Panc1 (cell line): ENCODE measurements around the gene UBE2E1. TPM values are rescaled to one million over a fixed set of nuclear protein-coding genes. Genes with fewer than 3 reads are reported as not detected.

Source experiments
- ATAC-seq: fragments of 200-7000 bp; cut with Tn5 transposase; 2 replicates; pipeline ENCODE4 v1.9.1; 2020; ENCODE audit warnings: mild to moderate bottlenecking, moderate library complexity
- BruUV-seq: library from RNA; stranded (reverse); fragments of 400-500 nt; replicated peaks from 2 replicates; lab custom pipeline; 2021; lab: Mats Ljungman, UMichigan
- CTCF ChIA-PET: fragments of 300-600 bp; sonication (Branson Sonifier 250); formaldehyde crosslinking; loops from one replicate; lab custom pipeline; 2022; ENCODE audit warnings: antibody characterized with exemption; lab: Charles Lee
- POLR2A ChIA-PET: fragments of 300-600 bp; sonication (Branson Sonifier 250); formaldehyde crosslinking; loops from one replicate; lab custom pipeline; 2022; ENCODE audit warnings: antibody characterized with exemption; lab: Charles Lee
- DNase-seq: peaks from one replicate; pipeline ENCODE4 v3.0.0-alpha.2; 2010; ENCODE audit warnings: low read depth, low spot score
- H3K27ac ChIP-seq: 2 replicates; pipeline ENCODE4 v1.5.1; 2011; ENCODE audit warnings: mild to moderate bottlenecking, low read length, inconsistent platforms
- H3K27me3 ChIP-seq: fragments of 200-500 bp; sonication (Bioruptor generic); 2 replicates; pipeline ENCODE4 v1.6.0; 2014; ENCODE audit warnings: low read length, inconsistent platforms; ENCODE audit not compliant: control insufficient read depth, insufficient read depth
- H3K36me3 ChIP-seq: fragments of 200-500 bp; sonication (Bioruptor generic); 2 replicates; pipeline ENCODE4 v1.5.1; 2014; ENCODE audit warnings: inconsistent platforms, mild to moderate bottlenecking, low read length, moderate library complexity; ENCODE audit not compliant: control insufficient read depth, insufficient read depth
- H3K4me1 ChIP-seq: 2 replicates; pipeline ENCODE4 v1.5.1; 2011; ENCODE audit warnings: inconsistent platforms, mild to moderate bottlenecking, low read length, moderate library complexity; ENCODE audit not compliant: control insufficient read depth, insufficient read depth
- H3K4me3 ChIP-seq, 2 experiments: 2 replicates each; pipeline ENCODE4 v1.5.1; 2011 to 2012; ENCODE audit warnings: low read depth in 2 of 2, low read length in 2 of 2, mild to moderate bottlenecking in 2 of 2, inconsistent platforms in 1 of 2, moderate library complexity in 1 of 2
- H3K9me3 ChIP-seq: fragments of 200-500 bp; sonication (Bioruptor generic); 2 replicates; pipeline ENCODE4 v1.5.1; 2014; ENCODE audit warnings: low read depth, mild to moderate bottlenecking, inconsistent platforms, low read length, moderate library complexity; ENCODE audit not compliant: control insufficient read depth, insufficient read depth
- CTCF ChIP-seq: fragments of 450-650 bp; IDR thresholded peaks from 2 replicates; pipeline ENCODE4 v1.5.1; 2017; ENCODE audit warnings: mild to moderate bottlenecking
- POLR2AphosphoS5 ChIP-seq: IDR thresholded peaks from 2 replicates; pipeline ENCODE4 v1.6.1; 2012; ENCODE audit warnings: mild to moderate bottlenecking, low read depth, low read length, moderate library complexity
- REST ChIP-seq, 2 experiments: IDR thresholded peaks; 2 replicates each; pipeline ENCODE4 v1.6.1; 2011 to 2012; ENCODE audit warnings: low read depth in 2 of 2, control low read depth in 1 of 2, low read length in 1 of 2, mild to moderate bottlenecking in 1 of 2, moderate library complexity in 1 of 2; ENCODE audit not compliant: insufficient read depth in 1 of 2
- SIN3A ChIP-seq: IDR thresholded peaks from 2 replicates; pipeline ENCODE4 v1.6.1; 2012; ENCODE audit warnings: low read depth, mild to moderate bottlenecking, low read length, moderate library complexity, borderline replicate concordance; ENCODE audit not compliant: insufficient read depth
- TCF7L2 ChIP-seq: IDR thresholded peaks from 2 replicates; pipeline ENCODE4 v1.6.1; 2011; ENCODE audit warnings: mild to moderate bottlenecking, low read depth, low read length, inconsistent platforms
- in situ Hi-C: cut with HindIII; loops from 2 replicates; pipeline ENCODE4 v1.10.0; 2016; ENCODE audit warnings: low sequenced_read_pairs, low pct_unique_long_range_greater_than_20kb
- intact Hi-C: fragments of 100-400 bp; cut with micrococcal nuclease; formaldehyde crosslinking; loops from one replicate; pipeline ENCODE4 v1.10.0; 2022; ENCODE audit not compliant: unreplicated experiment
- total RNA-seq: library from RNA; stranded (reverse); gene quantifications from one replicate; pipeline ENCODE4 v1.2.1, GENCODE V29; 2021; ENCODE audit not compliant: unreplicated experiment

UBE2E1 gene
- total RNA-seq, 1 experiment from 2014 or later, result 127 TPM

GRCh38 chr3:23824699-23825444 is 19.1 kb downstream of the UBE2E1 start:
- no peak overlapping the region for H3K27ac ChIP-seq
- TF ChIP-seq SIN3A, result no peak
- TF ChIP-seq TCF7L2, result no peak
- TF ChIP-seq POLR2AphosphoS5, result no peak
- TF ChIP-seq REST (IDR thresholded peaks at IDR 0.05; ENCODE audit: insufficient read depth in 1 of 2, low read depth in 2 of 2, low read length in 1 of 2), result no peak
- TF ChIP-seq CTCF, result no peak
- H3K4me1 ChIP-seq, result peaks cover 14% of the 10 kb centered on the region
- no peaks in the 10 kb centered on the region for H3K9me3 ChIP-seq
- CTCF ChIA-PET, result no interaction called here
- intact Hi-C loops, result no loop called here
- BruUV-seq, result TSS peak; percentile 4
- in situ Hi-C loops, result no loop called here
- DNase-seq (no peak), ATAC-seq (no peak; the same call in 1 of the 2 replicates)
- H3K4me3 ChIP-seq, result no peak overlapping the region
- POLR2A ChIA-PET, result no interaction called here
- no peaks in the 10 kb centered on the region for H3K27me3 ChIP-seq
- H3K36me3 ChIP-seq, result no peaks in the 10 kb centered on the region

GRCh38 chr3:23825802-23826201 is 20.0 kb downstream of the UBE2E1 start:
- H3K4me1 ChIP-seq, result peaks cover 14% of the 10 kb centered on the region
- ChIA-PET CTCF (no interaction called here), POLR2A (no interaction called here)
- no peak overlapping the region for H3K27ac ChIP-seq
- no peaks in the 10 kb centered on the region for H3K27me3 ChIP-seq
- intact Hi-C loops, result no loop called here
- TF ChIP-seq CTCF (no peak), SIN3A (no peak), TCF7L2 (no peak), POLR2AphosphoS5 (no peak), REST (IDR thresholded peaks at IDR 0.05; ENCODE audit: insufficient read depth in 1 of 2, low read depth in 2 of 2, low read length in 1 of 2) (no peak)
- no peaks in the 10 kb centered on the region; the same call in 1 of the 2 replicates for H3K36me3 ChIP-seq
- in situ Hi-C loops, result no loop called here
- H3K9me3 ChIP-seq, result no peaks in the 10 kb centered on the region
- BruUV-seq, result no TSS peak
- ATAC-seq (no peak), DNase-seq (no peak)
- H3K4me3 ChIP-seq, result no peak overlapping the region
